CD14-positive monocyte (primary cell): ENCODE measurements around the gene NDUFA8. TPM values are rescaled to one million over a fixed set of nuclear protein-coding genes. Genes with fewer than 3 reads are reported as not detected.

Source experiments
- DNase-seq, 3 donors: peaks; one replicate each; pipeline ENCODE4 v3.0.0-alpha.2; 2011 to 2022
- H2AFZ ChIP-seq: 2 replicates; pipeline ENCODE4 v1.6.0; 2012; ENCODE audit warnings: mild to moderate bottlenecking, low read depth, low read length, inconsistent platforms; ENCODE audit not compliant: insufficient read depth, poor library complexity, severe bottlenecking
- H3K27ac ChIP-seq, 2 donors: 1 replicate in 1 of 2; 2 replicates in 1 of 2; pipeline ENCODE4 v1.5.1; 2012 to 2013; ENCODE audit warnings: low read length in 2 of 2, control low read depth in 1 of 2, inconsistent platforms in 1 of 2, low read depth in 1 of 2, mild to moderate bottlenecking in 1 of 2
- H3K27me3 ChIP-seq, 2 donors: one replicate each; pipeline versions ENCODE4 v1.6.0 to v1.6.1; 2011 to 2013; ENCODE audit warnings: low read length in 2 of 2; ENCODE audit not compliant: control insufficient read depth in 2 of 2, insufficient read depth in 2 of 2
- H3K36me3 ChIP-seq, 2 donors: replicated peaks in 1 of 2; 1 replicate in 1 of 2; 2 replicates in 1 of 2; pipeline versions ENCODE4 v1.5.1 to v1.6.1; 2012 to 2013; ENCODE audit warnings: low read length in 2 of 2, control low read depth in 1 of 2, inconsistent platforms in 1 of 2, mild to moderate bottlenecking in 1 of 2; ENCODE audit not compliant: insufficient read depth in 2 of 2, control insufficient read depth in 1 of 2
- H3K4me1 ChIP-seq, 2 donors: 1 replicate in 1 of 2; 2 replicates in 1 of 2; pipeline versions ENCODE4 v1.5.1 to v1.6.1; 2012 to 2013; ENCODE audit warnings: low read length in 2 of 2, control low read depth in 1 of 2, inconsistent platforms in 1 of 2, mild to moderate bottlenecking in 1 of 2, moderate library complexity in 1 of 2; ENCODE audit not compliant: insufficient read depth in 2 of 2, control insufficient read depth in 1 of 2
- H3K4me2 ChIP-seq: replicated peaks from 2 replicates; pipeline ENCODE3; 2012; ENCODE audit warnings: low read length, moderate library complexity, mild to moderate bottlenecking; ENCODE audit not compliant: poor library complexity, severe bottlenecking; ENCODE audit errors: extremely low read depth
- H3K4me3 ChIP-seq, 3 experiments: fragments of 200-600 bp in 1 of 3; sonication (generic) in 1 of 3; replicated peaks in 1 of 3; 1 replicate in 2 of 3; 2 replicates in 1 of 3; pipeline ENCODE4 v1.5.1; 2011 to 2013; ENCODE audit warnings: low read length in 3 of 3, mild to moderate bottlenecking in 3 of 3, control low read depth in 2 of 3, low read depth in 2 of 3, inconsistent platforms in 1 of 3, moderate library complexity in 1 of 3
- H3K79me2 ChIP-seq: 2 replicates; pipeline ENCODE4 v1.6.0; 2012; ENCODE audit warnings: mild to moderate bottlenecking, control low read depth, inconsistent platforms, low read length, moderate library complexity; ENCODE audit not compliant: insufficient read depth
- H3K9ac ChIP-seq: 2 replicates; pipeline ENCODE4 v1.6.0; 2017; ENCODE audit warnings: low read length, mild to moderate bottlenecking; ENCODE audit not compliant: insufficient read depth, poor library complexity, severe bottlenecking
- H3K9me3 ChIP-seq, 2 donors: replicated peaks in 1 of 2; 1 replicate in 1 of 2; 2 replicates in 1 of 2; pipeline versions ENCODE4 v1.5.1 to v1.6.1; 2012 to 2013; ENCODE audit warnings: low read length in 2 of 2, control low read depth in 1 of 2; ENCODE audit not compliant: control insufficient read depth in 1 of 2, insufficient read depth in 1 of 2
- H4K20me1 ChIP-seq: 2 replicates; pipeline ENCODE4 v1.6.0; 2012; ENCODE audit warnings: mild to moderate bottlenecking, low read length, control low read depth, moderate library complexity; ENCODE audit not compliant: insufficient read depth
- H3K27ac Mint-ChIP-seq, 7 donors: one replicate each; pipeline ENCODE4 v1.8.0; 2020; ENCODE audit warnings: mild to moderate bottlenecking in 7 of 7, mixed read lengths in 7 of 7, moderate library complexity in 6 of 7, inconsistent platforms in 2 of 7
- H3K27me3 Mint-ChIP-seq, 3 donors: one replicate each; pipeline ENCODE4 v1.8.0; 2021 to 2022; ENCODE audit warnings: low read depth in 3 of 3, mild to moderate bottlenecking in 3 of 3, mixed read lengths in 3 of 3, moderate library complexity in 3 of 3, inconsistent platforms in 1 of 3
- H3K36me3 Mint-ChIP-seq, 2 donors: one replicate each; pipeline ENCODE4 v1.8.0; 2020; ENCODE audit warnings: mixed read lengths in 2 of 2, inconsistent platforms in 1 of 2, mild to moderate bottlenecking in 1 of 2
- H3K4me1 Mint-ChIP-seq: one replicate; pipeline ENCODE4 v1.8.0; 2020; ENCODE audit warnings: mild to moderate bottlenecking, mixed read lengths
- H3K4me3 Mint-ChIP-seq, 2 donors: one replicate each; pipeline ENCODE4 v1.8.0; 2020; ENCODE audit warnings: mild to moderate bottlenecking in 2 of 2, mixed read lengths in 2 of 2, moderate library complexity in 1 of 2
- H3K9me3 Mint-ChIP-seq, 7 donors: one replicate each; pipeline ENCODE4 v1.8.0; 2020 to 2022; ENCODE audit warnings: mixed read lengths in 7 of 7, mild to moderate bottlenecking in 6 of 7, moderate library complexity in 6 of 7, inconsistent platforms in 2 of 7
- WGBS: methylation state at CpG from one replicate; pipeline ENCODE4 v1.1.5; 2013; ENCODE audit warnings: missing lambda C conversion rate; ENCODE audit not compliant: insufficient coverage; 5-methylcytosine and 5-hydroxymethylcytosine counted together
- intact Hi-C, 2 donors: fragments of 100-400 bp; cut with micrococcal nuclease; formaldehyde crosslinking; loops; one replicate each; pipeline versions ENCODE4 v1.15.0 to v1.15.1; 2023
- polyA plus RNA-seq, 3 donors: library from polyadenylated mRNA; depleted of rRNA in 1 of 3; unstranded in 2 of 3; stranded (reverse) in 1 of 3; fragments of 300-500 nt in 2 of 3; fragments of >200 nt in 1 of 3; fragmentation: Illumina TruSeq in 2 of 3; gene quantifications; 1 replicate in 2 of 3; 2 replicates in 1 of 3; pipeline ENCODE4 v1.2.3, GENCODE V29; 2012 to 2021
- TF ChIP-seq, protein P1 (sequence below): fragments of 200-600 bp; IDR thresholded peaks from one replicate; pipeline ENCODE4 v1.8.0; 2022; ENCODE audit warnings: antibody characterized with exemption, mild to moderate bottlenecking

NDUFA8 gene
- polyA plus RNA-seq, 3 donors: 19.6 to 71.2 (median 63.5) TPM

DNA sequence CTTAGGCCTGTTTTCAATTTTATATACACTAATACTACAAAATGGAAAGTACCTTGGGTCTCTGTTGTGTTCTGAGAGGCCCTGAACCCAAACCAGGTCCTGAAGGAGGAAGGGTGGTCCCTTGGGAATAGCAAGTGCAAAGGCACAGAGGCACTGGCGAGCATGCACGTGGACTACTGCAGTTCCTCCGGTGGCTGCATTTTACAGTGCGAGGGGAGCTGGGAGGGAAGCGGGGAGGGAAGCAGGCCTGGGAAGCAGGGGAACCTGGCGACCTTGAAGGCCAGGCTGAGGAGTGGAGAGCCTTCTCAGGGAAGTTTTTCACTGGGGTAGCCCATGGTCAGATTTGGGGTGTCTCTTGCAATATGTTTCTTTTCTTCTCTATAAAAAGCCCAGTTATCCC is 34.1 kb upstream of the NDUFA8 start:
- Histone ChIP-seq H3K27ac (no peak overlapping the region), H3K27me3 (no peaks in the 10 kb centered on the region), H3K9ac (no peak overlapping the region), H2AFZ (no peak overlapping the region), H3K9me3 (no peaks in the 10 kb centered on the region), H4K20me1 (no peaks in the 10 kb centered on the region), H3K4me3 (no peak overlapping the region), H3K79me2 (no peaks in the 10 kb centered on the region), H3K4me2 (no peak overlapping the region), H3K36me3 (no peaks in the 10 kb centered on the region), H3K4me1 (no peaks in the 10 kb centered on the region)
- TF ChIP-seq, protein P1, sequence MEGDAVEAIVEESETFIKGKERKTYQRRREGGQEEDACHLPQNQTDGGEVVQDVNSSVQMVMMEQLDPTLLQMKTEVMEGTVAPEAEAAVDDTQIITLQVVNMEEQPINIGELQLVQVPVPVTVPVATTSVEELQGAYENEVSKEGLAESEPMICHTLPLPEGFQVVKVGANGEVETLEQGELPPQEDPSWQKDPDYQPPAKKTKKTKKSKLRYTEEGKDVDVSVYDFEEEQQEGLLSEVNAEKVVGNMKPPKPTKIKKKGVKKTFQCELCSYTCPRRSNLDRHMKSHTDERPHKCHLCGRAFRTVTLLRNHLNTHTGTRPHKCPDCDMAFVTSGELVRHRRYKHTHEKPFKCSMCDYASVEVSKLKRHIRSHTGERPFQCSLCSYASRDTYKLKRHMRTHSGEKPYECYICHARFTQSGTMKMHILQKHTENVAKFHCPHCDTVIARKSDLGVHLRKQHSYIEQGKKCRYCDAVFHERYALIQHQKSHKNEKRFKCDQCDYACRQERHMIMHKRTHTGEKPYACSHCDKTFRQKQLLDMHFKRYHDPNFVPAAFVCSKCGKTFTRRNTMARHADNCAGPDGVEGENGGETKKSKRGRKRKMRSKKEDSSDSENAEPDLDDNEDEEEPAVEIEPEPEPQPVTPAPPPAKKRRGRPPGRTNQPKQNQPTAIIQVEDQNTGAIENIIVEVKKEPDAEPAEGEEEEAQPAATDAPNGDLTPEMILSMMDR: no peak
- Mint-ChIP-seq H3K4me1 (no peaks in the 10 kb centered on the region), H3K27me3 (peaks cover 0 to 5% (median 0%) of the 10 kb centered on the region in 3 donors), H3K27ac (no peak overlapping the region), H3K9me3 (no peaks in the 10 kb centered on the region), H3K36me3 (no peaks in the 10 kb centered on the region), H3K4me3 (no peak overlapping the region)
- DNase-seq: no peak
- intact Hi-C loops: no loop called here
- whole genome bisulfite sequencing: 92% methylated on average over 5 of the region's 6 CpGs

DNA sequence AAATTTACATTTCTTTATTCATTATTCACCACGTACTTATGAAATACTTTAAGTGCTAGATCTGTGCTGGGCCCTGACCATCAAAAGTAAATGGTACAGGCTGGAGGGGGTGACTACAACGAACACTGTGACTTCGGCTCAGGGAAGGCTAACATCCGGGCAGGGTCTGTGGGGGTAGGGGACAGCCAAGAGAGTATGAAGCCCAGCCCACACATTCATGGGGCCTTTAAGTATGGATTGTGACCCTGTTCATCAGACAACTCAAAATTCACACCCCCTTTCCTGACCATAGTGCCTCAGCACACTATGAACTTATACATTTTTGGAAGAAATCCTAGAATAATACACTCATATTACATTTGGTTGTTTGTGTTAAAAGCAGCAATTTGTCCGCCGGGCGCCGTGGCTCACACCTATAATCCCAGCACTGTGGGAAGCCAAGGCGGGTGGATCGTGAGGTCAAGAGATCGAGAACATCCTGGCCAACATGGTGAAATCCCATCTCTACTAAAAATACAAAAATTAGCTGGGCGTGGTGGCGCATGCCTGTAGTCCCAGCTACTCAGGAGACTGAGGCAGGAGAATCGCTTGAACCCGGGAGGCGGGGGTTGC is 33.4 kb upstream of the NDUFA8 start:
- DNase-seq: no peak
- Mint-ChIP-seq H3K4me1 (no peaks in the 10 kb centered on the region), H3K9me3 (no peaks in the 10 kb centered on the region), H3K27ac (no peak overlapping the region), H3K4me3 (no peak overlapping the region), H3K36me3 (no peaks in the 10 kb centered on the region), H3K27me3 (peaks cover 0 to 5% (median 0%) of the 10 kb centered on the region in 3 donors)
- no peak overlapping the region for H3K4me3 ChIP-seq
- TF ChIP-seq, protein P1: no peak
- no peaks in the 10 kb centered on the region for H3K4me1 ChIP-seq
- H3K27me3 ChIP-seq: no peaks in the 10 kb centered on the region
- no peaks in the 10 kb centered on the region for H3K36me3 ChIP-seq
- H4K20me1 ChIP-seq: no peaks in the 10 kb centered on the region
- no CpG with 5 or more reads among the region's 16 CpGs for WGBS
- intact Hi-C loops: no loop called here
- no peak overlapping the region for H3K4me2 ChIP-seq
- H3K9ac ChIP-seq: no peak overlapping the region
- no peak overlapping the region for H3K27ac ChIP-seq
- no peaks in the 10 kb centered on the region for H3K79me2 ChIP-seq
- no peaks in the 10 kb centered on the region for H3K9me3 ChIP-seq
- no peak overlapping the region for H2AFZ ChIP-seq
